Measurements from ENCODE around the gene WIPF2.

Gene WIPF2

GRCh38 chr17:40247926-40248495 is 28.9 kb downstream of the WIPF2 start:
- no peak for DNase-seq (ENCODE audit: low spot score)

- no peak for DNase-seq (ENCODE audit: low spot score)
Measured at GRCh38 chr17:40248507-40248906, 29.4 kb downstream of the WIPF2 start.

GRCh38 chr17:40251576-40251975 is 32.5 kb downstream of the WIPF2 start:
- DNase-seq (ENCODE audit: low spot score) = no peak

GRCh38 chr17:40253565-40253964 is 34.5 kb downstream of the WIPF2 start:
- no peak for DNase-seq (ENCODE audit: low spot score)

- no peak for DNase-seq (ENCODE audit: low spot score)
Measured at GRCh38 chr17:40259505-40259904, 40.4 kb downstream of the WIPF2 start.

GRCh38 chr17:40260528-40260927 is 41.4 kb downstream of the WIPF2 start:
- DNase-seq (ENCODE audit: low spot score) = no peak

- no peak for DNase-seq (ENCODE audit: low spot score)
Measured at GRCh38 chr17:40264458-40265185, 45.5 kb downstream of the WIPF2 start.

- DNase-seq (ENCODE audit: low spot score) = no peak
Measured at GRCh38 chr17:40265337-40265736, 46.2 kb downstream of the WIPF2 start.

- no peak for DNase-seq (ENCODE audit: low spot score)
Measured at GRCh38 chr17:40266882-40267281, 47.8 kb downstream of the WIPF2 start.

GRCh38 chr17:40268141-40268712 is 49.1 kb downstream of the WIPF2 start:
- DNase-seq (ENCODE audit: low spot score) = no peak

GRCh38 chr17:40278414-40278813 is 59.3 kb downstream of the WIPF2 start:
- DNase-seq (ENCODE audit: low spot score) = no peak

- no peak for DNase-seq (ENCODE audit: low spot score)
Measured at GRCh38 chr17:40279402-40279801, 60.3 kb downstream of the WIPF2 start.

GRCh38 chr17:40281663-40282062 is 62.6 kb downstream of the WIPF2 start:
- DNase-seq (ENCODE audit: low spot score) = no peak

GRCh38 chr17:40283662-40284061 is 64.6 kb downstream of the WIPF2 start:
- DNase-seq (ENCODE audit: low spot score) = no peak

- DNase-seq (ENCODE audit: low spot score) = no peak
Measured at GRCh38 chr17:40284085-40284713, 65.1 kb downstream of the WIPF2 start.

GRCh38 chr17:40286473-40286872 is 67.4 kb downstream of the WIPF2 start:
- no peak for DNase-seq (ENCODE audit: low spot score)

- no peak for DNase-seq (ENCODE audit: low spot score)
Measured at GRCh38 chr17:40287159-40287493, 68.0 kb downstream of the WIPF2 start.

GRCh38 chr17:40287494-40288369 is 68.6 kb downstream of the WIPF2 start, which contains the start of gene CDC6:
TSS of gene CDC6 (plus strand) at chr17:40287879. CDS start at chr17:40289421, 1,542 bp downstream.
- peak; percentile 99 for DNase-seq (ENCODE audit: low spot score)

- DNase-seq (ENCODE audit: low spot score) = peak; percentile 84
Measured at GRCh38 chr17:40290629-40291280, 71.7 kb downstream of the WIPF2 start.

- no peak for DNase-seq (ENCODE audit: low spot score)
Measured at GRCh38 chr17:40291281-40291664, 72.2 kb downstream of the WIPF2 start.

GRCh38 chr17:40293363-40293762 is 74.3 kb downstream of the WIPF2 start:
- no peak for DNase-seq (ENCODE audit: low spot score)
